RCC 7860 (cell line): ENCODE results near the gene CORO2A.
A peak's percentile ranks its signal among the peaks of the same experiment; 100 is the strongest.

Experiments
- DNase-seq: peaks from one replicate; pipeline ENCODE4 v3.0.0-alpha.2; 2015; ENCODE audit warnings: low spot score
- FAIRE-seq: peaks from 2 replicates; lab custom pipeline; 2012; peaks lifted over from hg19 to GRCh38; lab: Jason Lieb, UNC

The CORO2A gene

GRCh38 chr9:98219794-98220370 is 27.4 kb upstream of the CORO2A start:
- DNase-seq: no peak

GRCh38 chr9:98219364-98219716 is 26.9 kb upstream of the CORO2A start:
- no peak for DNase-seq
- no peak for FAIRE-seq

More at GRCh38 chr9:98219794-98220370, 27.4 kb upstream of the CORO2A start:
- no peak for FAIRE-seq

GRCh38 chr9:98218562-98219363 is 26.3 kb upstream of the CORO2A start:
- FAIRE-seq (no peak), DNase-seq (no peak)

GRCh38 chr9:98217255-98217654 is 24.8 kb upstream of the CORO2A start:
- DNase-seq (no peak), FAIRE-seq (no peak)

- no peak for FAIRE-seq
- DNase-seq: no peak
Observed at GRCh38 chr9:98216391-98216790, 24.0 kb upstream of the CORO2A start.

GRCh38 chr9:98215821-98216220 is 23.4 kb upstream of the CORO2A start:
- DNase-seq (no peak), FAIRE-seq (no peak)

- DNase-seq (peak; percentile 13), FAIRE-seq (no peak)
Observed at GRCh38 chr9:98215271-98215670, 22.8 kb upstream of the CORO2A start.

GRCh38 chr9:98214811-98215210 is 22.4 kb upstream of the CORO2A start:
- no peak for FAIRE-seq
- no peak for DNase-seq

- DNase-seq (no peak), FAIRE-seq (no peak)
Observed at GRCh38 chr9:98211260-98211659, 18.8 kb upstream of the CORO2A start.

- FAIRE-seq (no peak), DNase-seq (no peak)
Observed at GRCh38 chr9:98210435-98210834, 18.0 kb upstream of the CORO2A start.

GRCh38 chr9:98209530-98209929 is 17.1 kb upstream of the CORO2A start:
- FAIRE-seq (no peak), DNase-seq (no peak)

GRCh38 chr9:98208635-98209034 is 16.2 kb upstream of the CORO2A start:
- DNase-seq (no peak), FAIRE-seq (no peak)

- FAIRE-seq (no peak), DNase-seq (no peak)
Observed at GRCh38 chr9:98207606-98208005, 15.2 kb upstream of the CORO2A start.

- no peak for FAIRE-seq
- DNase-seq: no peak
Observed at GRCh38 chr9:98206754-98207153, 14.3 kb upstream of the CORO2A start.

- FAIRE-seq: no peak
- no peak for DNase-seq
Observed at GRCh38 chr9:98204692-98205091, 12.3 kb upstream of the CORO2A start.

GRCh38 chr9:98203153-98203552 is 10.7 kb upstream of the CORO2A start:
- DNase-seq (no peak), FAIRE-seq (no peak)

GRCh38 chr9:98202252-98202651 is 9.8 kb upstream of the CORO2A start:
- FAIRE-seq: no peak

GRCh38 chr9:98201749-98202148 is 9.3 kb upstream of the CORO2A start:
- DNase-seq: no peak
- FAIRE-seq: no peak

More at GRCh38 chr9:98202252-98202651, 9.8 kb upstream of the CORO2A start:
- no peak for DNase-seq

GRCh38 chr9:98201102-98201501 is 8.7 kb upstream of the CORO2A start:
- no peak for DNase-seq
- no peak for FAIRE-seq

- FAIRE-seq: no peak
Observed at GRCh38 chr9:98199388-98200033, 7.1 kb upstream of the CORO2A start.

GRCh38 chr9:98195671-98196070 is 3.2 kb upstream of the CORO2A start:
- no peak for FAIRE-seq
- DNase-seq: no peak

More at GRCh38 chr9:98199388-98200033, 7.1 kb upstream of the CORO2A start:
- DNase-seq: no peak

- FAIRE-seq (no peak), DNase-seq (no peak)
Observed at GRCh38 chr9:98193336-98193944, 1.0 kb upstream of the CORO2A start.
